H9 (cell line): Measurements from ENCODE around the gene CTSW. TPM values are rescaled to one million over a fixed set of nuclear protein-coding genes. Genes with fewer than 3 reads are reported as not detected.

Experiments
- DNase-seq: peaks from one replicate; pipeline ENCODE4 v3.0.0-alpha.2; 2017
- H2AFZ ChIP-seq: one replicate; pipeline ENCODE4 v1.6.1; 2013; ENCODE audit warnings: mild to moderate bottlenecking, low read length, control low read depth, moderate library complexity
- H2AK5ac ChIP-seq: 2 replicates; pipeline ENCODE4 v1.6.1; 2013; ENCODE audit warnings: low read length, control low read depth, mixed read lengths; ENCODE audit not compliant: insufficient read length
- H2BK120ac ChIP-seq: one replicate; pipeline ENCODE4 v1.6.1; 2013; ENCODE audit warnings: low read depth, mild to moderate bottlenecking, low read length, control low read depth, inconsistent platforms; ENCODE audit not compliant: poor library complexity, severe bottlenecking
- H2BK12ac ChIP-seq: 2 replicates; pipeline ENCODE4 v1.6.1; 2013; ENCODE audit warnings: low read length, control low read depth, mixed read lengths, low read depth; ENCODE audit not compliant: insufficient read length
- H2BK15ac ChIP-seq: 2 replicates; pipeline ENCODE4 v1.6.1; 2013; ENCODE audit warnings: low read depth, low read length, control low read depth
- H2BK20ac ChIP-seq: one replicate; pipeline ENCODE4 v1.6.1; 2013; ENCODE audit warnings: low read depth, mild to moderate bottlenecking, low read length, control low read depth, inconsistent platforms; ENCODE audit not compliant: poor library complexity, severe bottlenecking
- H2BK5ac ChIP-seq: 2 replicates; pipeline ENCODE4 v1.6.1; 2013; ENCODE audit warnings: low read length, control low read depth, mixed read lengths; ENCODE audit not compliant: insufficient read length
- H3K14ac ChIP-seq: 2 replicates; pipeline ENCODE4 v1.6.1; 2013; ENCODE audit warnings: low read length, control low read depth; ENCODE audit not compliant: insufficient read depth
- H3K18ac ChIP-seq: 2 replicates; pipeline ENCODE4 v1.6.1; 2013; ENCODE audit warnings: low read depth, mild to moderate bottlenecking, mixed read lengths, low read length, control low read depth; ENCODE audit not compliant: insufficient read length
- H3K23ac ChIP-seq: 2 replicates; pipeline ENCODE4 v1.6.1; 2013; ENCODE audit warnings: low read length, control low read depth, mixed read lengths, low read depth; ENCODE audit not compliant: insufficient read length
- H3K23me2 ChIP-seq: 2 replicates; pipeline ENCODE4 v1.6.1; 2013; ENCODE audit warnings: low read depth, mild to moderate bottlenecking, mixed read lengths, low read length, control low read depth; ENCODE audit not compliant: insufficient read length, poor library complexity, severe bottlenecking
- H3K27ac ChIP-seq: 2 replicates; pipeline ENCODE4 v1.5.1; 2013; ENCODE audit warnings: low read length, control low read depth, mixed read lengths, low read depth; ENCODE audit not compliant: insufficient read length
- H3K27me3 ChIP-seq: 2 replicates; pipeline ENCODE4 v1.6.1; 2013; ENCODE audit warnings: low read length, control low read depth, inconsistent platforms; ENCODE audit not compliant: insufficient read depth
- H3K4ac ChIP-seq: 2 replicates; pipeline ENCODE4 v1.6.1; 2013; ENCODE audit warnings: low read depth, mild to moderate bottlenecking, control low read depth, inconsistent platforms, low read length, moderate library complexity
- H3K4me1 ChIP-seq: 2 replicates; pipeline ENCODE4 v1.6.1; 2013; ENCODE audit warnings: low read length, control low read depth, inconsistent platforms; ENCODE audit not compliant: insufficient read depth
- H3K4me2 ChIP-seq: 2 replicates; pipeline ENCODE4 v1.6.1; 2013; ENCODE audit warnings: low read length, control low read depth, mixed read lengths; ENCODE audit not compliant: insufficient read length, insufficient read depth
- H3K56ac ChIP-seq: 2 replicates; pipeline ENCODE4 v1.6.1; 2013; ENCODE audit warnings: low read depth, mild to moderate bottlenecking, mixed read lengths, low read length, control low read depth; ENCODE audit not compliant: insufficient read length
- H3K79me1 ChIP-seq: 2 replicates; pipeline ENCODE4 v1.6.1; 2013; ENCODE audit warnings: low read depth, mild to moderate bottlenecking, moderate library complexity, low read length, control low read depth, inconsistent platforms; ENCODE audit not compliant: insufficient read depth, poor library complexity, severe bottlenecking
- H3K79me2 ChIP-seq: 2 replicates; pipeline ENCODE4 v1.6.1; 2013; ENCODE audit warnings: low read length, control low read depth, inconsistent platforms; ENCODE audit not compliant: insufficient read depth
- H3K9ac ChIP-seq: 2 replicates; pipeline ENCODE4 v1.6.1; 2013; ENCODE audit warnings: low read length, control low read depth, mixed read lengths; ENCODE audit not compliant: insufficient read length; ENCODE audit errors: extremely low read depth
- H3K9me3 ChIP-seq: one replicate; pipeline ENCODE4 v1.6.1; 2013; ENCODE audit warnings: low read depth, low read length, inconsistent platforms; ENCODE audit not compliant: control insufficient read depth
- H3T11ph ChIP-seq: one replicate; pipeline ENCODE4 v1.6.1; 2013; ENCODE audit warnings: mild to moderate bottlenecking, low read length, control low read depth, inconsistent platforms
- H4K20me1 ChIP-seq: one replicate; pipeline ENCODE4 v1.6.1; 2013; ENCODE audit not compliant: control insufficient read depth, insufficient read length, insufficient read depth
- H4K5ac ChIP-seq: 2 replicates; pipeline ENCODE4 v1.6.1; 2013; ENCODE audit warnings: low read depth, mild to moderate bottlenecking, mixed read lengths, low read length, control low read depth; ENCODE audit not compliant: insufficient read length
- H4K8ac ChIP-seq: replicated peaks from 2 replicates; pipeline ENCODE4 v1.6.1; 2013; ENCODE audit warnings: low read length, control low read depth, mixed read lengths, low read depth; ENCODE audit not compliant: insufficient read length
- H4K91ac ChIP-seq: 2 replicates; pipeline ENCODE4 v1.6.1; 2013; ENCODE audit warnings: low read depth, mild to moderate bottlenecking, moderate library complexity, mixed read lengths, low read length, control low read depth; ENCODE audit not compliant: insufficient read length
- H3K27ac Mint-ChIP-seq, 3 experiments: 2 replicates in 2 of 3; 3 replicates in 1 of 3; pipeline ENCODE4 v1.8.0; 2020 to 2021; ENCODE audit warnings: mixed read lengths in 3 of 3, mild to moderate bottlenecking in 1 of 3, moderate library complexity in 1 of 3
- H3K27me3 Mint-ChIP-seq: 2 replicates; pipeline ENCODE4 v1.8.0; 2021; ENCODE audit warnings: low read depth, mild to moderate bottlenecking, moderate library complexity, mixed read lengths
- H3K36me3 Mint-ChIP-seq, 3 experiments: 2 replicates in 2 of 3; 3 replicates in 1 of 3; pipeline ENCODE4 v1.8.0; 2020 to 2021; ENCODE audit warnings: low read depth in 3 of 3, mixed read lengths in 3 of 3; ENCODE audit not compliant: insufficient read depth in 1 of 3
- H3K4me1 Mint-ChIP-seq, 2 experiments: 2 replicates each; pipeline ENCODE4 v1.8.0; 2020; ENCODE audit warnings: mixed read lengths in 2 of 2
- H3K4me3 Mint-ChIP-seq, 2 experiments: 2 replicates in 1 of 2; 3 replicates in 1 of 2; pipeline ENCODE4 v1.8.0; 2020 to 2021; ENCODE audit warnings: mild to moderate bottlenecking in 2 of 2, mixed read lengths in 2 of 2, moderate library complexity in 1 of 2
- H3K9me3 Mint-ChIP-seq, 2 experiments: 2 replicates in 1 of 2; 3 replicates in 1 of 2; pipeline ENCODE4 v1.8.0; 2020; ENCODE audit warnings: mild to moderate bottlenecking in 2 of 2, mixed read lengths in 2 of 2, moderate library complexity in 1 of 2
- CTCF ChIP-seq: fragments of 200-600 bp; sonication (generic); conservative IDR thresholded peaks from 3 replicates; pipeline ENCODE4 v1.8.0; 2021; ENCODE audit warnings: antibody characterized with exemption, mild to moderate bottlenecking
- WGBS: extraction: QIAGEN DNeasy Blood & Tissue Kit; methylation state at CpG from one replicate; pipeline ENCODE4 v1.1.7; 2013; ENCODE audit warnings: missing lambda C conversion rate, low lambda C conversion rate, mixed read lengths; ENCODE audit not compliant: insufficient read length; ENCODE audit errors: extremely low coverage; 5-methylcytosine and 5-hydroxymethylcytosine counted together
- total RNA-seq: library from RNA; stranded (reverse); gene quantifications from 2 replicates; pipeline ENCODE4 v1.2.1, GENCODE V29; 2021

The CTSW gene
- total RNA-seq, 1 experiment from 2014 or later = not detected

GRCh38 chr11:65922565-65922964 lies 42.9 kb downstream of the CTSW start:
- Histone ChIP-seq H2BK15ac (no peak overlapping the region), H2AK5ac (no peak overlapping the region), H4K91ac (no peak overlapping the region), H4K20me1 (no peaks in the 10 kb centered on the region), H3K9me3 (no peaks in the 10 kb centered on the region), H2AFZ (no peak overlapping the region), H3K18ac (no peak overlapping the region), H4K5ac (no peak overlapping the region), H3K56ac (no peak overlapping the region), H3K79me2 (no peaks in the 10 kb centered on the region), H2BK5ac (no peak overlapping the region), H3K23ac (no peak overlapping the region), H3K27me3 (no peaks in the 10 kb centered on the region), H3T11ph (no peak overlapping the region), H4K8ac (no peak overlapping the region), H2BK20ac (no peak overlapping the region), H3K79me1 (no peaks in the 10 kb centered on the region), H3K14ac (no peak overlapping the region), H3K9ac (no peak overlapping the region), H3K4me2 (no peak overlapping the region), H3K4me1 (no peaks in the 10 kb centered on the region), H3K27ac (no peak overlapping the region), H2BK120ac (no peak overlapping the region), H2BK12ac (no peak overlapping the region), H3K23me2 (peaks cover 11% of the 10 kb centered on the region), H3K4ac (no peak overlapping the region)
- Mint-ChIP-seq H3K4me3 (no peak overlapping the region; a peak in 1 of 5 replicates), H3K9me3 (no peaks in the 10 kb centered on the region), H3K27me3 (no peaks in the 10 kb centered on the region), H3K36me3 (peaks cover 1 to 18% (median 18%) of the 10 kb centered on the region in 3 experiments; a peak in 6 of 7 replicates), H3K4me1 (peaks cover 6 to 19% of the 10 kb centered on the region in 2 experiments; a peak in 3 of 4 replicates), H3K27ac (no peak overlapping the region)
- TF ChIP-seq CTCF = no peak
- DNase-seq = no peak
- WGBS = no CpG with 5 or more reads among the region's 3 CpGs
